HepG2 (cell line): ENCODE data around the gene PRMT7. TPM values are rescaled to one million over a fixed set of nuclear protein-coding genes. Genes with fewer than 3 reads are reported as not detected.

ENCODE experiments used
- CBFB ChIP-seq: sonication (generic); formaldehyde crosslinking; IDR thresholded peaks from 2 replicates; pipeline ENCODE4 v1.4.0; 2020; ENCODE audit warnings: missing genetic modification reagents
- CEBPB ChIP-seq: IDR thresholded peaks from 2 replicates; pipeline ENCODE4 v1.6.1; 2011; ENCODE audit warnings: low read depth, low read length, improper control_type of control experiment, borderline replicate concordance
- CHD4 ChIP-seq: fragments of 200-600 bp; sonication (generic); IDR thresholded peaks from 2 replicates; pipeline ENCODE4 v1.7.0; 2017; ENCODE audit warnings: mild to moderate bottlenecking, low read length, borderline replicate concordance
- KDM1A ChIP-seq: IDR thresholded peaks from 2 replicates; pipeline ENCODE4 v1.6.1; 2016; ENCODE audit warnings: missing compliant biosample characterization
- NCOA2 ChIP-seq: sonication (generic); formaldehyde crosslinking; IDR thresholded peaks from 2 replicates; pipeline ENCODE4 v1.8.0; 2022; ENCODE audit warnings: inconsistent platforms
- SOX5 ChIP-seq: IDR thresholded peaks from 2 replicates; pipeline ENCODE4 v1.6.1; 2016; ENCODE audit warnings: borderline replicate concordance
- TP53 ChIP-seq: sonication (generic); formaldehyde crosslinking; conservative IDR thresholded peaks from 2 replicates; pipeline ENCODE4 v1.4.0; 2020; ENCODE audit warnings: missing genetic modification reagents
- XBP1 ChIP-seq: sonication (generic); formaldehyde crosslinking; IDR thresholded peaks from 2 replicates; pipeline ENCODE4 v1.5.0; 2020; ENCODE audit warnings: missing genetic modification reagents
- ZFP37 ChIP-seq: sonication (generic); formaldehyde crosslinking; IDR thresholded peaks from 2 replicates; pipeline ENCODE4 v1.4.0; 2020; ENCODE audit warnings: missing genetic modification reagents, borderline replicate concordance
- ZNF225 ChIP-seq: sonication (generic); formaldehyde crosslinking; IDR thresholded peaks from 2 replicates; pipeline ENCODE4 v1.4.0; 2020; ENCODE audit warnings: mild to moderate bottlenecking, missing genetic modification reagents
- ZNF263 ChIP-seq: sonication (generic); formaldehyde crosslinking; IDR thresholded peaks from 2 replicates; pipeline ENCODE4 v1.4.0; 2020; ENCODE audit warnings: missing genetic modification reagents
- ZNF333 ChIP-seq: sonication (generic); formaldehyde crosslinking; IDR thresholded peaks from 2 replicates; pipeline ENCODE4 v1.4.0; 2020; ENCODE audit warnings: mild to moderate bottlenecking, missing genetic modification reagents, borderline replicate concordance
- ZNF441 ChIP-seq: sonication (generic); formaldehyde crosslinking; IDR thresholded peaks from 2 replicates; pipeline ENCODE4 v1.7.0; 2021; ENCODE audit warnings: missing genetic modification reagents, borderline replicate concordance
- ZNF460 ChIP-seq: sonication (generic); formaldehyde crosslinking; IDR thresholded peaks from 2 replicates; pipeline ENCODE4 v1.5.1; 2020; ENCODE audit warnings: missing genetic modification reagents, mild to moderate bottlenecking, borderline replicate concordance
- ZNF556 ChIP-seq: sonication (generic); formaldehyde crosslinking; IDR thresholded peaks from 2 replicates; pipeline ENCODE4 v1.4.0; 2020; ENCODE audit warnings: mild to moderate bottlenecking, missing genetic modification reagents, borderline replicate concordance
- ZSCAN22 ChIP-seq: sonication (generic); formaldehyde crosslinking; IDR thresholded peaks from 2 replicates; pipeline ENCODE4 v1.4.0; 2020; ENCODE audit warnings: mild to moderate bottlenecking, missing genetic modification reagents
- polyA plus RNA-seq, 8 experiments: library from polyadenylated mRNA; depleted of rRNA in 3 of 8; stranded (reverse) in 7 of 8; unstranded in 1 of 8; fragments of >200 nt; fragmentation: Illumina TruSeq in 4 of 8; extraction: Trizol in 4 of 8; gene quantifications; 2 replicates each; pipeline versions ENCODE4 v1.2.1 to v1.2.3, GENCODE V29; 2011 to 2016; ENCODE audit warnings: low read depth in 4 of 8, missing spikeins in 1 of 8, mixed read lengths in 1 of 8; ENCODE audit not compliant: insufficient read depth in 1 of 8
- total RNA-seq, 5 experiments: library from RNA; depleted of rRNA; stranded (reverse); fragments of >200 nt; fragmentation: Illumina TruSeq; extraction: Trizol; gene quantifications; 2 replicates each; pipeline ENCODE4 v1.2.3, GENCODE V29; 2016; ENCODE audit warnings: low read depth in 1 of 5
- TF ChIP-seq, protein P1 (sequence below): sonication (generic); formaldehyde crosslinking; IDR thresholded peaks from 2 replicates; pipeline ENCODE4 v1.5.1; 2020; ENCODE audit warnings: mild to moderate bottlenecking, missing genetic modification reagents, borderline replicate concordance
- TF ChIP-seq, protein P2 (sequence below): sonication (generic); formaldehyde crosslinking; IDR thresholded peaks from 2 replicates; pipeline ENCODE4 v1.5.0; 2020; ENCODE audit warnings: mild to moderate bottlenecking, missing genetic modification reagents
- TF ChIP-seq, protein P3 (sequence below): fragments of 450-650 bp; IDR thresholded peaks from 2 replicates; pipeline ENCODE4 v1.6.1; 2016
- TF ChIP-seq, protein P4 (sequence below): sonication (generic); formaldehyde crosslinking; IDR thresholded peaks from 2 replicates; pipeline ENCODE4 v1.4.0; 2020; ENCODE audit warnings: mild to moderate bottlenecking, missing genetic modification reagents

The PRMT7 gene
- total and polyA plus RNA-seq, 2 of the 13 experiments (the other 11 are each of a cell fraction or from before 2014, with no cell fraction given), result 47.5 to 55.0 TPM

DNA sequence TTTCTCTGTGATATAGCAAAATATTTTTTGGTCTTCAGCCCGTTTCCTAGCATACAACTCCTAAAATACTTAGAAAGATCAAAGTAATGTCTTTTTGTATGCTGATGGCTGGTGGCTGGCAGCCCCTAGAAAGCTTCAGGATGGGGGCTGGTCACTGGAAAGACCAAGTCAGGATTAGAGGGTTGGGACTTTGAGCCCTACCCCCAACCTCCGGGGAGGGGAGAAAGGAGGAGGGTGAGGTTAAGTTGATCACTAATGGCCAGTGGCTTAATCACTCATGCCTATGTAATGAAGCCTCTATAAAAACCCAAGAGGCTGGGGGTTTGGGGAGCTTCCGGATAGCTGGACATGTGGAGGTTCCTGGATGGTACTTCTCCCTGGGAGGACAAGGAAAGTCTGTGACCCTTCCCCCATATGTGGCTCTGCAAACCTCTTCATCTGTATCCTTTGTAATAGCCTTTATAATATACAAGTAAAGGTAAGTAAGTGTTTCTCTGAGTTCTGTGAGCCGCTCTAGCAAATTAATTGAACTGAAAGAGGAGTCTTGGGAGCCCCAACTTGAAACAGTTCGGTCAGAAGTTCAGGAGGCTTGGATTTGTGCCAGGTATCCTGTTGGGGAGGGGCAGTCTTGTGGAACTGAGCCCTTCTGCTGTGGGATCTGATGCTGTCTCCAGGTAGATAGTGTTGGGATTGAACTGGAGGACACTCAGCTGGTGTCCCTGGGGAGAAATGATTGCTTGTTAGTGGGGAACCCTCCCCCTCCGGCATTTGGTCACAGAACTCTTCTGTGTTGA, 43.0 kb upstream of the PRMT7 start (continued):
- peak; percentile 38; the same call in 1 of the 2 replicates for TF ChIP-seq NCOA2
- no peak for TF ChIP-seq ZNF225 (CRISPR knock-in tag)
- no peak for TF ChIP-seq TP53 (CRISPR knock-in tag)
- TF ChIP-seq ZSCAN22 (CRISPR knock-in tag), result no peak
- TF ChIP-seq ZFP37 (CRISPR knock-in tag), result no peak
- TF ChIP-seq, protein P1, sequence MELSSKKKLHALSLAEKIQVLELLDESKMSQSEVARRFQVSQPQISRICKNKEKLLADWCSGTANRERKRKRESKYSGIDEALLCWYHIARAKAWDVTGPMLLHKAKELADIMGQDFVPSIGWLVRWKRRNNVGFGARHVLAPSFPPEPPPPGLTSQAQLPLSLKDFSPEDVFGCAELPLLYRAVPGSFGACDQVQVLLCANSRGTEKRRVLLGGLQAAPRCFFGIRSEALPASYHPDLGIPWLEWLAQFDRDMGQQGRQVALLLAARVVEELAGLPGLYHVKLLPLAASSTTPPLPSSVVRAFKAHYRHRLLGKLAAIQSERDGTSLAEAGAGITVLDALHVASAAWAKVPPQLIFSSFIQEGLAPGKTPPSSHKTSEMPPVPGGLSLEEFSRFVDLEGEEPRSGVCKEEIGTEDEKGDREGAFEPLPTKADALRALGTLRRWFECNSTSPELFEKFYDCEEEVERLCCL (CRISPR knock-in tag), result no peak
- 0 out of 2 replicates have a peak, but pooled peaks have one; percentile 44 for TF ChIP-seq ZNF333 (CRISPR knock-in tag)
- TF ChIP-seq SOX5 (CRISPR knock-in tag), result no peak
- no peak for TF ChIP-seq KDM1A
- TF ChIP-seq, protein P2, sequence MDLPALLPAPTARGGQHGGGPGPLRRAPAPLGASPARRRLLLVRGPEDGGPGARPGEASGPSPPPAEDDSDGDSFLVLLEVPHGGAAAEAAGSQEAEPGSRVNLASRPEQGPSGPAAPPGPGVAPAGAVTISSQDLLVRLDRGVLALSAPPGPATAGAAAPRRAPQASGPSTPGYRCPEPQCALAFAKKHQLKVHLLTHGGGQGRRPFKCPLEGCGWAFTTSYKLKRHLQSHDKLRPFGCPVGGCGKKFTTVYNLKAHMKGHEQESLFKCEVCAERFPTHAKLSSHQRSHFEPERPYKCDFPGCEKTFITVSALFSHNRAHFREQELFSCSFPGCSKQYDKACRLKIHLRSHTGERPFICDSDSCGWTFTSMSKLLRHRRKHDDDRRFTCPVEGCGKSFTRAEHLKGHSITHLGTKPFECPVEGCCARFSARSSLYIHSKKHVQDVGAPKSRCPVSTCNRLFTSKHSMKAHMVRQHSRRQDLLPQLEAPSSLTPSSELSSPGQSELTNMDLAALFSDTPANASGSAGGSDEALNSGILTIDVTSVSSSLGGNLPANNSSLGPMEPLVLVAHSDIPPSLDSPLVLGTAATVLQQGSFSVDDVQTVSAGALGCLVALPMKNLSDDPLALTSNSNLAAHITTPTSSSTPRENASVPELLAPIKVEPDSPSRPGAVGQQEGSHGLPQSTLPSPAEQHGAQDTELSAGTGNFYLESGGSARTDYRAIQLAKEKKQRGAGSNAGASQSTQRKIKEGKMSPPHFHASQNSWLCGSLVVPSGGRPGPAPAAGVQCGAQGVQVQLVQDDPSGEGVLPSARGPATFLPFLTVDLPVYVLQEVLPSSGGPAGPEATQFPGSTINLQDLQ, result no peak
- no peak for TF ChIP-seq ZNF263 (CRISPR knock-in tag)
- TF ChIP-seq ZNF460 (CRISPR knock-in tag), result no peak
- TF ChIP-seq CHD4, result 0 out of 2 replicates have a peak, but pooled peaks have one; percentile 42
- TF ChIP-seq, protein P3, sequence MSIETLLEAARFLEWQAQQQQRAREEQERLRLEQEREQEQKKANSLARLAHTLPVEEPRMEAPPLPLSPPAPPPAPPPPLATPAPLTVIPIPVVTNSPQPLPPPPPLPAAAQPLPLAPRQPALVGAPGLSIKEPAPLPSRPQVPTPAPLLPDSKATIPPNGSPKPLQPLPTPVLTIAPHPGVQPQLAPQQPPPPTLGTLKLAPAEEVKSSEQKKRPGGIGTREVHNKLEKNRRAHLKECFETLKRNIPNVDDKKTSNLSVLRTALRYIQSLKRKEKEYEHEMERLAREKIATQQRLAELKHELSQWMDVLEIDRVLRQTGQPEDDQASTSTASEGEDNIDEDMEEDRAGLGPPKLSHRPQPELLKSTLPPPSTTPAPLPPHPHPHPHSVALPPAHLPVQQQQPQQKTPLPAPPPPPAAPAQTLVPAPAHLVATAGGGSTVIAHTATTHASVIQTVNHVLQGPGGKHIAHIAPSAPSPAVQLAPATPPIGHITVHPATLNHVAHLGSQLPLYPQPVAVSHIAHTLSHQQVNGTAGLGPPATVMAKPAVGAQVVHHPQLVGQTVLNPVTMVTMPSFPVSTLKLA, result no peak
- TF ChIP-seq ZNF441 (CRISPR knock-in tag), result no peak
- TF ChIP-seq CBFB (CRISPR knock-in tag), result no peak
- no peak for TF ChIP-seq XBP1 (CRISPR knock-in tag)
- TF ChIP-seq CEBPB, result no peak
- TF ChIP-seq, protein P4, sequence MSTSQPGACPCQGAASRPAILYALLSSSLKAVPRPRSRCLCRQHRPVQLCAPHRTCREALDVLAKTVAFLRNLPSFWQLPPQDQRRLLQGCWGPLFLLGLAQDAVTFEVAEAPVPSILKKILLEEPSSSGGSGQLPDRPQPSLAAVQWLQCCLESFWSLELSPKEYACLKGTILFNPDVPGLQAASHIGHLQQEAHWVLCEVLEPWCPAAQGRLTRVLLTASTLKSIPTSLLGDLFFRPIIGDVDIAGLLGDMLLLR (CRISPR knock-in tag), result no peak
- no peak for TF ChIP-seq ZNF556 (CRISPR knock-in tag)
